ENCODE results near the gene TSPAN5.

The TSPAN5 gene

DNA sequence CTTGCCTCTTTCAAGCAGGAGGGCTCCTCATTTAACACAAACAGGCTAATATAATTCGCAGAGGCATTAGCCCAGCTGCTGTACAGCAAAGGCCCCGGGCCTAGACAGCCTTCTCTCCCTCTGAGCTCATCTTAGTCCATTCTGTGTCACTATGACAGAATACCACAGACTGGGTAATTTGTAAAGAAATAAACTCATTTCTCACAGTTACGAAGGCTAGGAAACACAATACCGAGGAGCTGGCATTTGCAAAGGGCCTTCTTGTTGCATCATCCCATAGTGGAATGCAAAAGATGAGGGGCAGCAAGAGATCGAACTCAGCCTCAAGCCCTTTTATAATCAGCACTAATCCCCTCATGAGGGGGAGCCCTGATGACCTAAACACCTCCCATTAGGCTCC, 48.5 kb downstream of the TSPAN5 start:
- no peaks in the 10 kb centered on the region for H3K9me3 ChIP-seq (ENCODE audit: insufficient read depth, low read depth, low read length)
- TF ChIP-seq EZH2phosphoT487 (IDR thresholded peaks at IDR 0.05; ENCODE audit: borderline replicate concordance), result no peak
- TF ChIP-seq, protein P1, sequence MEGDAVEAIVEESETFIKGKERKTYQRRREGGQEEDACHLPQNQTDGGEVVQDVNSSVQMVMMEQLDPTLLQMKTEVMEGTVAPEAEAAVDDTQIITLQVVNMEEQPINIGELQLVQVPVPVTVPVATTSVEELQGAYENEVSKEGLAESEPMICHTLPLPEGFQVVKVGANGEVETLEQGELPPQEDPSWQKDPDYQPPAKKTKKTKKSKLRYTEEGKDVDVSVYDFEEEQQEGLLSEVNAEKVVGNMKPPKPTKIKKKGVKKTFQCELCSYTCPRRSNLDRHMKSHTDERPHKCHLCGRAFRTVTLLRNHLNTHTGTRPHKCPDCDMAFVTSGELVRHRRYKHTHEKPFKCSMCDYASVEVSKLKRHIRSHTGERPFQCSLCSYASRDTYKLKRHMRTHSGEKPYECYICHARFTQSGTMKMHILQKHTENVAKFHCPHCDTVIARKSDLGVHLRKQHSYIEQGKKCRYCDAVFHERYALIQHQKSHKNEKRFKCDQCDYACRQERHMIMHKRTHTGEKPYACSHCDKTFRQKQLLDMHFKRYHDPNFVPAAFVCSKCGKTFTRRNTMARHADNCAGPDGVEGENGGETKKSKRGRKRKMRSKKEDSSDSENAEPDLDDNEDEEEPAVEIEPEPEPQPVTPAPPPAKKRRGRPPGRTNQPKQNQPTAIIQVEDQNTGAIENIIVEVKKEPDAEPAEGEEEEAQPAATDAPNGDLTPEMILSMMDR (conservative IDR thresholded peaks at IDR 0.05; ENCODE audit: low read length), result no peak
- H4K20me1 ChIP-seq (ENCODE audit: insufficient read depth, low read length, poor library complexity, severe bottlenecking), result no peaks in the 10 kb centered on the region
- H3K4me3 ChIP-seq (ENCODE audit: low read length, poor library complexity, severe bottlenecking), result no peak overlapping the region
- peaks cover 63% of the 10 kb centered on the region; the same call in 1 of the 2 replicates for H3K79me2 ChIP-seq (ENCODE audit: insufficient read depth, low read length)
- H3K4me1 ChIP-seq (ENCODE audit: insufficient read depth, low read length, poor library complexity, severe bottlenecking), result peaks cover 21% of the 10 kb centered on the region
- no peaks in the 10 kb centered on the region for H3F3A ChIP-seq (ENCODE audit: low read depth)
- no peak overlapping the region for H3K9ac ChIP-seq (ENCODE audit: low read depth, low read length, poor library complexity, severe bottlenecking)
- H3K36me3 ChIP-seq (ENCODE audit: insufficient read depth, low read length), result no peaks in the 10 kb centered on the region
- no peaks in the 10 kb centered on the region for H3K9me2 ChIP-seq (replicated peaks; ENCODE audit: low read depth, low read length)
- no peaks in the 10 kb centered on the region for H3K27me3 ChIP-seq (ENCODE audit: insufficient read depth, low read length, poor library complexity, severe bottlenecking)
- no peak overlapping the region for H3K4me2 ChIP-seq (ENCODE audit: low read depth, low read length, poor library complexity, severe bottlenecking)
- H2AFZ ChIP-seq (ENCODE audit: low read length), result no peak overlapping the region

DNA sequence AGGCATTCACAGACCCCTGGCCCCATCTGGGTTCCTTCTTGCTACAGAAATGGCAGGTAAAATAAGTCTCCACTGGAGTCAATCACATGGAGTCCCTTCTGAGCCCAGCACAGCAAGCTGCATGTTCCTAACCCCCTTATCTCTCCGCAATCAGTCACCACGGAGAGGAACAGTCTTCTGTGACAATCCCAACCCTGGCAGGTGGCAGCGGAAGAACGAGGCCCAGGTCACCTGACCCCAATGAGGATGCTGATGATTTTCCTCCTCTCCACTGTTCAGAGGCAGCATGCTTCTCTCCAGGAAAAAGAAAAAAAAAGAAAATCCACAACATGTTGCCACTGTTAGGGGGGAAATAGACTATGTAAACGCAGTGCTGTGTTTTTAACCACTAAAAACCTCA, 50.1 kb downstream of the TSPAN5 start:
- TF ChIP-seq EZH2phosphoT487 (IDR thresholded peaks at IDR 0.05; ENCODE audit: borderline replicate concordance), result no peak
- TF ChIP-seq, protein P1 (conservative IDR thresholded peaks at IDR 0.05; ENCODE audit: low read length), result no peak
- no peak overlapping the region for H3K9ac ChIP-seq (ENCODE audit: low read depth, low read length, poor library complexity, severe bottlenecking)
- no peaks in the 10 kb centered on the region for H3K9me3 ChIP-seq (ENCODE audit: insufficient read depth, low read depth, low read length)
- no peaks in the 10 kb centered on the region for H3K27me3 ChIP-seq (ENCODE audit: insufficient read depth, low read length, poor library complexity, severe bottlenecking)
- no peaks in the 10 kb centered on the region for H3K9me2 ChIP-seq (replicated peaks; ENCODE audit: low read depth, low read length)
- no peak overlapping the region for H3K4me2 ChIP-seq (ENCODE audit: low read depth, low read length, poor library complexity, severe bottlenecking)
- no peaks in the 10 kb centered on the region for H3K36me3 ChIP-seq (ENCODE audit: insufficient read depth, low read length)
- H2AFZ ChIP-seq (ENCODE audit: low read length), result no peak overlapping the region
- peaks cover 48% of the 10 kb centered on the region; the same call in 1 of the 2 replicates for H3K79me2 ChIP-seq (ENCODE audit: insufficient read depth, low read length)
- H3K4me3 ChIP-seq (ENCODE audit: low read length, poor library complexity, severe bottlenecking), result no peak overlapping the region
- H3K4me1 ChIP-seq (ENCODE audit: insufficient read depth, low read length, poor library complexity, severe bottlenecking), result peaks cover 19% of the 10 kb centered on the region
- no peaks in the 10 kb centered on the region for H3F3A ChIP-seq (ENCODE audit: low read depth)
- H4K20me1 ChIP-seq (ENCODE audit: insufficient read depth, low read length, poor library complexity, severe bottlenecking), result no peaks in the 10 kb centered on the region

DNA sequence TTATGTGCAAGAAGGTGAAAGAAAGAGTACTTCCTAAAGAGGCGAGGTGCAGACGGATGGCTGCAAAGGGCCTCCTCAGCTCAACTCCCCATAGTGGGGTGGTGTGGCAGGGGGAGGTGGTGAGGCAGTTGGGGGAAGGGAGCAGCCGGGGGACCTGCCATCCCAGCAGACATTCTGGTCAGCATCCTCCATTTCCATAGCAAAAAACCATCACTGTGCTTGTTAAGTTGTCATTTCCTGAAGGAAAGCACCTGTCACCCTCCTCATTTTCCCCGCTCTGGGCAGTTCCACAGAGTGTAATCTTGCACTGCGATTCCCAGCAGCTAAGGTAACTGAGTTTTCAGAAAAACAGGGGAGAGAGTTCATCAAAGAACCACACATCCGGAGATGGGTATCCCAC, 51.5 kb downstream of the TSPAN5 start:
- H3K9me2 ChIP-seq (replicated peaks; ENCODE audit: low read depth, low read length), result no peaks in the 10 kb centered on the region
- no peaks in the 10 kb centered on the region for H3F3A ChIP-seq (ENCODE audit: low read depth)
- H3K9me3 ChIP-seq (ENCODE audit: insufficient read depth, low read depth, low read length), result no peaks in the 10 kb centered on the region
- peaks cover 9% of the 10 kb centered on the region for H3K4me1 ChIP-seq (ENCODE audit: insufficient read depth, low read length, poor library complexity, severe bottlenecking)
- no peak overlapping the region for H3K4me3 ChIP-seq (ENCODE audit: low read length, poor library complexity, severe bottlenecking)
- no peaks in the 10 kb centered on the region for H3K36me3 ChIP-seq (ENCODE audit: insufficient read depth, low read length)
- H3K9ac ChIP-seq (ENCODE audit: low read depth, low read length, poor library complexity, severe bottlenecking), result no peak overlapping the region
- H3K4me2 ChIP-seq (ENCODE audit: low read depth, low read length, poor library complexity, severe bottlenecking), result no peak overlapping the region
- no peaks in the 10 kb centered on the region for H3K27me3 ChIP-seq (ENCODE audit: insufficient read depth, low read length, poor library complexity, severe bottlenecking)
- no peaks in the 10 kb centered on the region for H4K20me1 ChIP-seq (ENCODE audit: insufficient read depth, low read length, poor library complexity, severe bottlenecking)
- H3K79me2 ChIP-seq (ENCODE audit: insufficient read depth, low read length), result peaks cover 35% of the 10 kb centered on the region; the same call in 1 of the 2 replicates
- TF ChIP-seq EZH2phosphoT487 (IDR thresholded peaks at IDR 0.05; ENCODE audit: borderline replicate concordance), result no peak
- TF ChIP-seq, protein P1 (conservative IDR thresholded peaks at IDR 0.05; ENCODE audit: low read length), result no peak
- H2AFZ ChIP-seq (ENCODE audit: low read length), result no peak overlapping the region
